Aorta (tissue), 5 donors: ENCODE measurements around the gene RPS6KA5. TPM values are rescaled to one million over a fixed set of nuclear protein-coding genes. Genes with fewer than 3 reads are reported as not detected.
A peak's percentile ranks its signal among the peaks of the same experiment; 100 is the strongest.

ENCODE experiments used
- ATAC-seq: fragments of 200-7000 bp; cut with Tn5 transposase; one replicate; pipeline ENCODE4 v1.9.1; 2022; ENCODE audit warnings: moderate library complexity; ENCODE audit not compliant: low FRiP score
- DNase-seq, 2 donors: peaks; one replicate each; pipeline ENCODE4 v3.0.0-alpha.2; 2020
- H3K27ac ChIP-seq, 2 donors: one replicate each; pipeline ENCODE4 v1.5.1; 2013; ENCODE audit warnings: low read length in 2 of 2, mild to moderate bottlenecking in 2 of 2, moderate library complexity in 2 of 2, control low read depth in 1 of 2, inconsistent platforms in 1 of 2, low read depth in 1 of 2
- H3K27me3 ChIP-seq, 2 donors: one replicate each; pipeline ENCODE4 v1.6.1; 2013; ENCODE audit warnings: control low read depth in 1 of 2, low read length in 1 of 2, mild to moderate bottlenecking in 1 of 2, moderate library complexity in 1 of 2; ENCODE audit not compliant: insufficient read depth in 2 of 2, control insufficient read depth in 1 of 2
- H3K36me3 ChIP-seq, 2 donors: one replicate each; pipeline ENCODE4 v1.6.1; 2013; ENCODE audit warnings: control low read depth in 1 of 2, low read length in 1 of 2, mild to moderate bottlenecking in 1 of 2; ENCODE audit not compliant: insufficient read depth in 2 of 2, control insufficient read depth in 1 of 2
- H3K4me1 ChIP-seq, 2 donors: one replicate each; pipeline ENCODE4 v1.6.1; 2013; ENCODE audit warnings: low read length in 2 of 2, control low read depth in 1 of 2, mild to moderate bottlenecking in 1 of 2, moderate library complexity in 1 of 2; ENCODE audit not compliant: insufficient read depth in 2 of 2, control insufficient read depth in 1 of 2
- H3K4me3 ChIP-seq, 2 donors: one replicate each; pipeline ENCODE4 v1.5.1; 2013; ENCODE audit warnings: low read length in 2 of 2, control low read depth in 1 of 2, mild to moderate bottlenecking in 1 of 2
- H3K9me3 ChIP-seq: one replicate; pipeline ENCODE4 v1.6.1; 2013; ENCODE audit warnings: mild to moderate bottlenecking, low read length; ENCODE audit not compliant: control insufficient read depth
- WGBS, 2 donors: extraction: QIAGEN DNeasy Blood & Tissue Kit; methylation state at CpG; one replicate each; pipeline ENCODE4 v1.1.7; 2013; 5-methylcytosine and 5-hydroxymethylcytosine counted together
- intact Hi-C, 2 donors: fragments of 100-400 bp; cut with DNase I; formaldehyde crosslinking; loops; one replicate each; pipeline versions ENCODE4 v1.14.2 to v1.15.0; 2022
- polyA plus RNA-seq, 2 donors: library from polyadenylated mRNA; stranded (reverse); fragments of 200-250 nt; gene quantifications; one replicate each; pipeline ENCODE4 v1.2.3, GENCODE V29; 2013
- total RNA-seq, 2 donors: library from RNA; stranded (reverse); fragmentation: NEBNext Ultra II Directional; extraction: Animal tissue kit (Norgen Biotek cat#: 25700); gene quantifications; one replicate each; pipeline ENCODE4 v1.2.1, GENCODE V29; 2021
- donor health status: healthy with polysubstance abuse.
- donor health status: Bipolar disorder and iron deficiency.
- donor health status: DM: no; HTN: no; CAD: no.
- donor health status: DM: no; HTN: no; CAD: no.
- donor health status: DM: yes; HTN: yes; CAD: no.

Gene RPS6KA5
- total and polyA plus RNA-seq, 4 donors = 1.4 to 10.0 (median 3.0) TPM

DNA sequence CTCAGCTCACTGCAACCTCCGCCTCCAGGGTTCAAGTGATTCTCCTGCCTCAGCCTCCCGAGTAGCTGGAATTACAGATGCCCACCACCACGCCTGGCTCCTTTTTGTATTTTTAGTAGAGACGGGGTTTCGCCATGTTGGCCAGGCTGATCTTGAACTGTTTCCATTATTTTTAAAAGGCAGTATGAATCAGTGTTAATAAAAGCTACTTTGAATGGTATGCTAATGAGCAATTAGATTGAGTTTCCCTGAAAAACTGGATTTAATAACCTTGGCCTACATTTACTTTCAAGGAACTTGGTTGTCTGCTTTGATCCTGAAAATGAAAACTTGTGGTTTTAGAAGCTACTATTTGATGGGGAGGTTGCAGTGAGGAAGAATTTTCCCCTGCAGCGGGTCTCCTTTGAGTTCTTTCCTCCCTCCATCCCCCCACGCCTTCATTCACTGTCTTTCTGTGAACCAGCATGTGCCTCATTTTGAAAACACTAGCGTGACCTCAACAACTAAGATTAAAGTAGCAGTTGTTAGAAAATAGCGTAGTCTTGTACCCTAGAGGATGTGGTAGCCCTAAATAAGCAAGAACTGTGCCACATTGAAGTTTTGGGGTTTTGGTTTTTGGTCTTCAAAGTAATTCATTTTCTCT lies 17.8 kb upstream of the RPS6KA5 start:
- ATAC-seq (no peak), DNase-seq (no peak)
- Histone ChIP-seq H3K27me3 (no peaks in the 10 kb centered on the region), H3K36me3 (no peaks in the 10 kb centered on the region), H3K4me1 (no peaks in the 10 kb centered on the region), H3K9me3 (no peaks in the 10 kb centered on the region), H3K4me3 (no peak overlapping the region), H3K27ac (no peak overlapping the region)
- 95 to 96% methylated on average over 9 of the region's 9 CpGs for WGBS, 2 donors
- intact Hi-C loops = no loop called here

GRCh38 chr14:91075553-91075952 lies 15.1 kb upstream of the RPS6KA5 start:
- intact Hi-C loops = no loop called here
- H3K27ac ChIP-seq = no peak overlapping the region
- 97% methylated on average over 5 of the region's 5 CpGs for WGBS, 2 donors
- H3K9me3 ChIP-seq = no peaks in the 10 kb centered on the region
- ATAC-seq (no peak), DNase-seq (no peak)
- no peaks in the 10 kb centered on the region for H3K4me1 ChIP-seq
- H3K36me3 ChIP-seq = no peaks in the 10 kb centered on the region
- no peak overlapping the region for H3K4me3 ChIP-seq
- no peaks in the 10 kb centered on the region for H3K27me3 ChIP-seq

DNA sequence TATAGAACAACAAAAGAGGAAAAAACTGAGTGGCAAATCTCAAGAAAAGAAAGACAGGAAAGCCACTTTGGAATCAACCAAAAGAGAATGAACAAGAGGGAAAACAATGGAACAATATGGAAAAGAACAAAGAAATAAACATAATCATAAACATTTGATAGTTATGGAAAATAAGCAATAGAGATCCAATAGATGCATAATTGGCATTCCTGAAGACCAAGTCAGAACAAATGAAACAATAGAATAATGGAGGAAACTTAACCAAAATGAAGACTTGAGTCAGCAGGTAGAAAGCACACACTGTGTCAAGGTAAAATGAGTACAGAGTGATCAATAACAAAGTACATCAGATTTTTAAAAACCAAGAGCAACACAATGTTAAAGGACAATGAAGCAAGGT lies 10.1 kb upstream of the RPS6KA5 start:
- Histone ChIP-seq H3K27ac (no peak overlapping the region), H3K4me3 (no peak overlapping the region), H3K9me3 (no peaks in the 10 kb centered on the region), H3K27me3 (no peaks in the 10 kb centered on the region), H3K36me3 (no peaks in the 10 kb centered on the region), H3K4me1 (no peaks in the 10 kb centered on the region)
- intact Hi-C loops = no loop called here
- ATAC-seq = no peak
- DNase-seq = no peak

DNA sequence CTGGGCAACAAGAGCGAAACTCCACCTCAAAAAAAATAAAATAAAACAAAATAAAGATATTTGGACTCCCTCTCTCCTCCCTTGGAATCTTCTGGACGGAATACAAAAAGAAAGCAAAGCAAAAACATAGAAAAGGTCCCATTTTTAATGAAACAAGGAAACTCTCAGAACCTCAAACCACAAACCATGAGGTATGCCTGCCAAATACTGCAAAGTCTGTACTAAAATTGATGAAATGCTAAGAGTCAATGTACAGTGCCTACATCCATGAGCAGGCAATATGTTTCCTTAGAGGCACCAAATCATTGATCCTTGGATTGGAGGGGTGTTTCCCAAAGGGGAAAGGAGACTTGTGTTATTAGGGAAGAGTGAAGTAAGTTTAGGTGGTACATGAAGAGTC lies 8.2 kb upstream of the RPS6KA5 start:
- Histone ChIP-seq H3K36me3 (no peaks in the 10 kb centered on the region), H3K4me1 (no peaks in the 10 kb centered on the region), H3K4me3 (no peak overlapping the region), H3K9me3 (no peaks in the 10 kb centered on the region), H3K27ac (no peak overlapping the region), H3K27me3 (no peaks in the 10 kb centered on the region)
- 57 to 65% methylated on average over 2 of the region's 2 CpGs for WGBS, 2 donors
- ATAC-seq = no peak
- intact Hi-C loops = no loop called here
- no peak for DNase-seq

GRCh38 chr14:91067186-91067585 lies 6.7 kb upstream of the RPS6KA5 start:
- ATAC-seq (no peak), DNase-seq (no peak)
- intact Hi-C loops = no loop called here
- Histone ChIP-seq H3K9me3 (no peaks in the 10 kb centered on the region), H3K4me3 (no peak overlapping the region), H3K4me1 (no peaks in the 10 kb centered on the region), H3K27me3 (no peaks in the 10 kb centered on the region), H3K36me3 (no peaks in the 10 kb centered on the region), H3K27ac (no peak overlapping the region)
- WGBS, 2 donors = 94 to 95% methylated on average over 1 of the region's 1 CpG

DNA sequence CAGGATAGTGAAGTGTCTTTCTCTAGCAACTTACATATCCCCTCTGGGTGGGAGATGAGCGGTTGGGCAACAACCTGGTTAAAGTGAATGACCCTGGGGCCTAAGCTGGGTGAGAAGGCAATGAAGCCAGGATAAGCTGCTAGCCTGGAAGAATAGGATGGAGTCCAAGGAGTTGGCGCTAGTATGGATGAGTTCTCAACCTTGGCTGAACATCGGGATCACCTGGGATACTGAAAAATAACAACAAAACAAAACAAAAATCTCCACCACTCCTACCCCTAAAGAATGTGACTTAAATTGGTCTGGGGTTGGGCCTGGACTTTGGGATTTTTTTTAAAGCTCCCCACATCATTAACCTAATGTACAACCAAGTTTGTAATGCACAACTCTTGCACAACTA lies 4.8 kb upstream of the RPS6KA5 start:
- Histone ChIP-seq H3K9me3 (no peaks in the 10 kb centered on the region), H3K27ac (no peak overlapping the region), H3K4me1 (no peaks in the 10 kb centered on the region), H3K36me3 (no peaks in the 10 kb centered on the region), H3K4me3 (no peak overlapping the region), H3K27me3 (no peaks in the 10 kb centered on the region)
- no peak for ATAC-seq
- intact Hi-C loops = no loop called here
- no peak for DNase-seq
- WGBS, 2 donors = 88 to 91% methylated on average over 3 of the region's 3 CpGs

DNA sequence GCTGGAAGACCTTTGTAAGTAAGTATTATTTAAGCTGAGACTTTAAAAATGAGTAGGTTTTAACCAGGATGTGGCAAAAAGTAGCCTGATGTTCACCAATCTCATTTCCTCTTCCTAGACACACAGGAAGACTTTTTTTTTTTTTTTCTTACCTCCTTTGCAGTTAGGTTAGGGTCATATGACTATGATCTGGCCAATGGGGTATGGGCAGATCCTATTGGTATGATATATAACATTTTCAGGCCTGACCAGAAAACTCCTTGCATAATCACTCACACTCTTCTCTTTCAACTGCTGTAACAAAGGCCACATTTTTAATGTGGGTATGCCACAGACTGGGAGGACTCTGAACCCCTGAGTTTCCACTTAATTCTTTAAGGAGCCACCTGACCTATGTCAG lies 2.7 kb upstream of the RPS6KA5 start:
- Histone ChIP-seq H3K9me3 (no peaks in the 10 kb centered on the region), H3K27ac (no peak overlapping the region), H3K4me1 (no peaks in the 10 kb centered on the region), H3K27me3 (no peaks in the 10 kb centered on the region), H3K36me3 (no peaks in the 10 kb centered on the region), H3K4me3 (no peak overlapping the region)
- ATAC-seq (no peak), DNase-seq (no peak)
- intact Hi-C loops = loop anchor here (5.0 kb wide), 1 partner anchor 109 kb away; no protein-coding TSS in a partner anchor

GRCh38 chr14:91062600-91062999 lies 2.2 kb upstream of the RPS6KA5 start:
- intact Hi-C loops = loop anchor here (5.0 kb wide), 1 partner anchor 110 kb away; no protein-coding TSS in a partner anchor
- DNase-seq = no peak
- no peak for ATAC-seq
- Histone ChIP-seq H3K4me3 (no peak overlapping the region), H3K36me3 (no peaks in the 10 kb centered on the region), H3K27ac (no peak overlapping the region), H3K9me3 (no peaks in the 10 kb centered on the region), H3K4me1 (no peaks in the 10 kb centered on the region), H3K27me3 (no peaks in the 10 kb centered on the region)
- 96 to 97% methylated on average over 2 of the region's 2 CpGs for WGBS, 2 donors

- 0 to 1% methylated on average over 26 of the region's 26 CpGs for WGBS, 2 donors
- intact Hi-C loops = loop anchor here (5.0 kb wide), 1 partner anchor 111 kb away; no protein-coding TSS in a partner anchor
- ATAC-seq (no peak), DNase-seq (no peak)
- Histone ChIP-seq H3K27ac (peak overlapping the region in 1 of 2 donors; percentile 2), H3K36me3 (no peaks in the 10 kb centered on the region), H3K4me3 (peak overlapping the region; percentile 27 to 54), H3K27me3 (no peaks in the 10 kb centered on the region), H3K9me3 (no peaks in the 10 kb centered on the region), H3K4me1 (no peaks in the 10 kb centered on the region)
Observed at GRCh38 chr14:91061056-91061887, 831 bp upstream of the RPS6KA5 start.
